Keratinocyte (primary cell): ENCODE data around the gene THRB. TPM values are rescaled to one million over a fixed set of nuclear protein-coding genes. Genes with fewer than 3 reads are reported as not detected.

Experiments
- DNase-seq: peaks from one replicate; pipeline ENCODE4 v3.0.0-alpha.2; 2011; ENCODE audit warnings: low read depth, missing footprints, low spot score
- FAIRE-seq: peaks from 2 replicates; lab custom pipeline; 2011; peaks lifted over from hg19 to GRCh38; lab: Jason Lieb, UNC
- H2AFZ ChIP-seq: 2 replicates; pipeline ENCODE4 v1.6.0; 2012; ENCODE audit warnings: low read length, control low read depth, inconsistent platforms; ENCODE audit not compliant: control insufficient read depth
- H3K27ac ChIP-seq: 2 replicates; pipeline ENCODE4 v1.5.1; 2011; ENCODE audit warnings: low read length; ENCODE audit not compliant: control insufficient read depth, insufficient read depth
- H3K27me3 ChIP-seq: 3 replicates; pipeline ENCODE4 v1.6.0; 2011; ENCODE audit warnings: low read length; ENCODE audit not compliant: control insufficient read depth, insufficient read depth; ENCODE audit errors: extremely low read depth
- H3K36me3 ChIP-seq, 2 experiments: 2 replicates in 1 of 2; 3 replicates in 1 of 2; pipeline ENCODE4 v1.5.1; 2011; ENCODE audit warnings: low read length in 2 of 2, mild to moderate bottlenecking in 1 of 2; ENCODE audit not compliant: control insufficient read depth in 2 of 2, insufficient read depth in 2 of 2; ENCODE audit errors: extremely low read depth in 1 of 2
- H3K4me1 ChIP-seq: 3 replicates; pipeline ENCODE4 v1.5.1; 2011; ENCODE audit warnings: low read length; ENCODE audit not compliant: control insufficient read depth, insufficient read depth; ENCODE audit errors: extremely low read depth
- H3K4me2 ChIP-seq: 3 replicates; pipeline ENCODE4 v1.6.0; 2011; ENCODE audit warnings: low read depth, low read length; ENCODE audit not compliant: control insufficient read depth, insufficient read depth; ENCODE audit errors: extremely low read depth
- H3K4me3 ChIP-seq, 3 experiments: fragments of 200-600 bp in 1 of 3; sonication (generic) in 1 of 3; 2 replicates in 2 of 3; 3 replicates in 1 of 3; pipeline ENCODE4 v1.5.1; 2011 to 2016; ENCODE audit warnings: low read length in 3 of 3, mild to moderate bottlenecking in 3 of 3, control low read depth in 2 of 3, inconsistent platforms in 1 of 3, low read depth in 1 of 3, mixed read lengths in 1 of 3, mixed run types in 1 of 3, moderate library complexity in 1 of 3; ENCODE audit not compliant: control insufficient read depth in 2 of 3, insufficient read depth in 2 of 3; ENCODE audit errors: extremely low read depth in 1 of 3
- H3K79me2 ChIP-seq: 2 replicates; pipeline ENCODE4 v1.6.0; 2012; ENCODE audit warnings: low read length; ENCODE audit not compliant: control insufficient read depth, insufficient read depth
- H3K9ac ChIP-seq: 3 replicates; pipeline ENCODE4 v1.6.0; 2011; ENCODE audit warnings: low read length; ENCODE audit not compliant: control insufficient read depth, insufficient read depth; ENCODE audit errors: extremely low read depth
- H3K9me1 ChIP-seq: 3 replicates; pipeline ENCODE4 v1.6.0; 2011; ENCODE audit warnings: low read length; ENCODE audit not compliant: control insufficient read depth, insufficient read depth; ENCODE audit errors: extremely low read depth
- H3K9me3 ChIP-seq: 2 replicates; pipeline ENCODE4 v1.5.1; 2012; ENCODE audit warnings: low read depth, low read length; ENCODE audit not compliant: control insufficient read depth
- H4K20me1 ChIP-seq: 3 replicates; pipeline ENCODE4 v1.6.0; 2011; ENCODE audit warnings: low read length; ENCODE audit not compliant: control insufficient read depth, insufficient read depth; ENCODE audit errors: extremely low read depth
- CTCF ChIP-seq, 3 experiments: IDR thresholded peaks in 1 of 3; conservative IDR thresholded peaks in 1 of 3; optimal IDR thresholded peaks in 1 of 3; 2 replicates in 2 of 3; 3 replicates in 1 of 3; pipeline versions ENCODE3 to v1.5.1; 2011; ENCODE audit warnings: low read length in 3 of 3, mild to moderate bottlenecking in 3 of 3, moderate library complexity in 2 of 3, control low read depth in 1 of 3, inconsistent platforms in 1 of 3; ENCODE audit not compliant: insufficient read depth in 2 of 3; ENCODE audit errors: extremely low read depth in 1 of 3
- EZH2 ChIP-seq: IDR thresholded peaks from one replicate; pipeline ENCODE4 v1.6.1; 2012; ENCODE audit warnings: inconsistent platforms, mild to moderate bottlenecking, low read length, moderate library complexity
- dilution Hi-C: fragments of 300-500 bp; cut with MboI; formaldehyde crosslinking; loops from one replicate; pipeline ENCODE4 v1.7.0; 2020; ENCODE audit warnings: low sequenced_read_pairs; ENCODE audit not compliant: extremely low pct_ligation_motif_present
- polyA plus RNA-seq, 5 experiments: library from polyadenylated mRNA; depleted of rRNA in 3 of 5; stranded (reverse) in 3 of 5; stranded (forward) in 1 of 5; unstranded in 1 of 5; fragments of >200 nt; gene quantifications; 1 replicate in 1 of 5; 2 replicates in 3 of 5; 3 replicates in 1 of 5; pipeline versions ENCODE4 v1.2.1 to v1.2.3, GENCODE V29; 2011 to 2012; ENCODE audit warnings: missing spikeins in 2 of 5, low read depth in 1 of 5, low replicate concordance in 1 of 5

THRB gene
- polyA plus RNA-seq, 1 donor (not counting 4 experiments of a cell fraction or from before 2014, with no cell fraction given) = 2.6 TPM

- Histone ChIP-seq H3K4me2 (no peak overlapping the region), H3K27me3 (no peaks in the 10 kb centered on the region), H3K36me3 (no peaks in the 10 kb centered on the region), H3K27ac (no peak overlapping the region), H3K9ac (no peak overlapping the region), H4K20me1 (no peaks in the 10 kb centered on the region), H2AFZ (no peak overlapping the region), H3K79me2 (no peaks in the 10 kb centered on the region), H3K4me3 (no peak overlapping the region), H3K4me1 (peaks cover 13% of the 10 kb centered on the region), H3K9me3 (no peaks in the 10 kb centered on the region), H3K9me1 (no peaks in the 10 kb centered on the region)
- TF ChIP-seq EZH2 (no peak), CTCF (optimal IDR thresholded peaks at IDR 0.05 in 1 of 3, IDR thresholded peaks at IDR 0.05 in 1 of 3, conservative IDR thresholded peaks at IDR 0.05 in 1 of 3; ENCODE audit: extremely low read depth in 1 of 3, insufficient read depth in 2 of 3, low read length in 3 of 3) (no peak)
- FAIRE-seq (no peak), DNase-seq (no peak)
- dilution Hi-C loops = no loop called here
Measured at GRCh38 chr3:24123596-24123995, 371.1 kb downstream of the THRB start.

GRCh38 chr3:24120434-24120833 lies 374.2 kb downstream of the THRB start:
- no peaks in the 10 kb centered on the region for H3K79me2 ChIP-seq
- H3K9ac ChIP-seq = no peak overlapping the region
- no peak for TF ChIP-seq EZH2
- no peak for TF ChIP-seq CTCF (optimal IDR thresholded peaks at IDR 0.05 in 1 of 3, IDR thresholded peaks at IDR 0.05 in 1 of 3, conservative IDR thresholded peaks at IDR 0.05 in 1 of 3; ENCODE audit: extremely low read depth in 1 of 3, insufficient read depth in 2 of 3, low read length in 3 of 3)
- dilution Hi-C loops = no loop called here
- H4K20me1 ChIP-seq = no peaks in the 10 kb centered on the region
- no peaks in the 10 kb centered on the region for H3K36me3 ChIP-seq
- FAIRE-seq (no peak), DNase-seq (no peak)
- no peak overlapping the region for H3K4me2 ChIP-seq
- H2AFZ ChIP-seq = no peak overlapping the region
- H3K27me3 ChIP-seq = no peaks in the 10 kb centered on the region
- H3K4me1 ChIP-seq = peaks cover 7% of the 10 kb centered on the region
- H3K9me1 ChIP-seq = no peaks in the 10 kb centered on the region
- H3K9me3 ChIP-seq = no peaks in the 10 kb centered on the region
- no peak overlapping the region for H3K4me3 ChIP-seq
- H3K27ac ChIP-seq = no peak overlapping the region
